Lower lobe of right lung (tissue), 2 donors: ENCODE results near the gene PEX13. TPM values are rescaled to one million over a fixed set of nuclear protein-coding genes. Genes with fewer than 3 reads are reported as not detected.
A peak's percentile ranks its signal among the peaks of the same experiment; 100 is the strongest.

Experiments used
- ATAC-seq, 2 donors: fragments of 200-7000 bp; cut with Tn5 transposase; one replicate each; pipeline ENCODE4 v1.9.1; 2020 to 2022; ENCODE audit warnings: mild to moderate bottlenecking in 2 of 2, moderate library complexity in 2 of 2
- DNase-seq: peaks from one replicate; pipeline ENCODE4 v3.0.0-alpha.2; 2020
- H3K27ac ChIP-seq: fragments of 200-600 bp; one replicate; pipeline ENCODE4 v1.8.0; 2022
- H3K27me3 ChIP-seq: fragments of 200-600 bp; one replicate; pipeline ENCODE4 v1.8.0; 2022; ENCODE audit warnings: low read depth
- H3K36me3 ChIP-seq: fragments of 200-600 bp; one replicate; pipeline ENCODE4 v1.8.0; 2022; ENCODE audit warnings: mild to moderate bottlenecking
- H3K4me1 ChIP-seq: fragments of 200-600 bp; one replicate; pipeline ENCODE4 v1.8.0; 2022
- H3K4me3 ChIP-seq: fragments of 200-600 bp; one replicate; pipeline ENCODE4 v1.8.0; 2022; ENCODE audit warnings: mild to moderate bottlenecking
- H3K9me3 ChIP-seq: fragments of 200-600 bp; one replicate; pipeline ENCODE4 v1.8.0; 2022
- intact Hi-C: fragments of 100-400 bp; cut with DNase I; formaldehyde crosslinking; loops from one replicate; pipeline ENCODE4 v1.11.0; 2022
- total RNA-seq: library from RNA; stranded (reverse); fragmentation: NEBNext Ultra II Directional; extraction: Animal tissue kit (Norgen Biotek cat#: 25700); gene quantifications from one replicate; pipeline ENCODE4 v1.2.1, GENCODE V29; 2021
- TF ChIP-seq, protein P1 (sequence below): fragments of 200-600 bp; IDR thresholded peaks from one replicate; pipeline ENCODE4 v1.8.0; 2022; ENCODE audit warnings: antibody characterized with exemption, mild to moderate bottlenecking
- donor health status: DM: no; HTN: yes; CAD: no; lungs with severe emphysema.

The PEX13 gene
- total RNA-seq, 1 donor from 2014 or later = 25.8 TPM

DNA sequence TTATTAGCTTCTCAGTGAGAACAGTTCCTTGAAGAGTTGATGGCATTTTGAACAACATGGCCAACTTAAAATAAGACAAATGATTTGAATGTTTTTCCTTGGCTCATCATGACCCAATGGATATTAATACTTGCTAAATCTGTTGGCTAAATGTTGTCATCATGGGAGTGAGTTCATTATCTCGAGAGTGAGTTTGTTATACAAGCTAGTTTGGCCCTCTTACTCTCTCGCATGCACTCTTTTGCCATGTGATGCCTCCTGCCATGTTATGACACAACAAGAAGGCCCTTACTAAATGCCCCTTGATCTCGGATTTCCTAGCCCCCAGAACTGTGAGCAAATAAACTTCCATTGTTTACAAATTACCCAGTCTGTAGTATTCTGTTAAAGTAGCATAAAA lies 25.3 kb downstream of the PEX13 start:
- no peak for ATAC-seq
- TF ChIP-seq, protein P1, sequence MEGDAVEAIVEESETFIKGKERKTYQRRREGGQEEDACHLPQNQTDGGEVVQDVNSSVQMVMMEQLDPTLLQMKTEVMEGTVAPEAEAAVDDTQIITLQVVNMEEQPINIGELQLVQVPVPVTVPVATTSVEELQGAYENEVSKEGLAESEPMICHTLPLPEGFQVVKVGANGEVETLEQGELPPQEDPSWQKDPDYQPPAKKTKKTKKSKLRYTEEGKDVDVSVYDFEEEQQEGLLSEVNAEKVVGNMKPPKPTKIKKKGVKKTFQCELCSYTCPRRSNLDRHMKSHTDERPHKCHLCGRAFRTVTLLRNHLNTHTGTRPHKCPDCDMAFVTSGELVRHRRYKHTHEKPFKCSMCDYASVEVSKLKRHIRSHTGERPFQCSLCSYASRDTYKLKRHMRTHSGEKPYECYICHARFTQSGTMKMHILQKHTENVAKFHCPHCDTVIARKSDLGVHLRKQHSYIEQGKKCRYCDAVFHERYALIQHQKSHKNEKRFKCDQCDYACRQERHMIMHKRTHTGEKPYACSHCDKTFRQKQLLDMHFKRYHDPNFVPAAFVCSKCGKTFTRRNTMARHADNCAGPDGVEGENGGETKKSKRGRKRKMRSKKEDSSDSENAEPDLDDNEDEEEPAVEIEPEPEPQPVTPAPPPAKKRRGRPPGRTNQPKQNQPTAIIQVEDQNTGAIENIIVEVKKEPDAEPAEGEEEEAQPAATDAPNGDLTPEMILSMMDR = no peak
- H3K27ac ChIP-seq = no peak overlapping the region
- H3K27me3 ChIP-seq = no peaks in the 10 kb centered on the region
- H3K36me3 ChIP-seq = peaks cover 8% of the 10 kb centered on the region
- no peaks in the 10 kb centered on the region for H3K9me3 ChIP-seq
- DNase-seq = no peak
- intact Hi-C loops = no loop called here
- H3K4me3 ChIP-seq = no peak overlapping the region
- H3K4me1 ChIP-seq = peaks cover 24% of the 10 kb centered on the region

DNA sequence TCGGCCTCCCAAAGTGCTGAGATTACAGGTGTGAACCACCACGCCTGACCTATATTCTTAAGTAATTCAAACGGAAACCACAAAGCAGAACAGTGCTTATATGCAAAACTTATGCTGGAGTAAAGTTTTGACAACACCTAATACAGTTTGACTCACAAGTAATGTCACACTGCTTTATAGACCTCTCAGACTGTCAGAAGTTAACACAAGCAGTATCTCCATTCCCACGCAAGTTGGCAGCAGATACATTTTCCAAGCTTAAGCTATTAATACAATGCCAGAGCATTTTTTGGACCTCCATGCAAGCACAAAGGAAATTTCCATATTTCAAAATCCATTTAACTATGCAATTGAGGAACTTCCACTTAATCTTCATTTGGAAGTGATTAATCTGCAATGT lies 27.1 kb downstream of the PEX13 start:
- H3K27me3 ChIP-seq = no peaks in the 10 kb centered on the region
- H3K9me3 ChIP-seq = no peaks in the 10 kb centered on the region
- H3K4me3 ChIP-seq = no peak overlapping the region
- intact Hi-C loops = no loop called here
- peaks cover 26% of the 10 kb centered on the region for H3K36me3 ChIP-seq
- peak in 1 of 2 donors; percentile 19 for ATAC-seq
- peaks cover 24% of the 10 kb centered on the region for H3K4me1 ChIP-seq
- DNase-seq = no peak
- no peak overlapping the region for H3K27ac ChIP-seq
- TF ChIP-seq, protein P1 = no peak

DNA sequence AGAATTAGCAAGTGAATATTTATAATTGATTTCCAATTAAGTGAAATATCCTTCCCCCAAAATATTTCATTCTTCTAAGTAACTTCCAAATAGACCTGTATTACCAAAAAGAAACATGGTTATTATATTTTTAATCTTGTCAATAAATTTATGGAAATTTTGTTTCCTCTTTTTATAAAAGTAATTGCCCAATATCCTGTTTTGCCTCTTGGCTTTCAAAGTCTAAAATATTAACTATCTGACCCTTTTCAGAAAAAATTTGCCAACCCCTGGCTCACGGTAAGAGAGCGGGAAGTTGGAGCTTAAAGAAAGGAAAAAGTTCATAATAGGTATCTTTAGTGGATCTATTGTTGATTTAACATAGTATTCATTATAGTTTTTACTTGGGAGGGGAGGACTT lies 27.7 kb downstream of the PEX13 start:
- ATAC-seq (no peak), DNase-seq (no peak)
- H3K36me3 ChIP-seq = peaks cover 32% of the 10 kb centered on the region
- H3K9me3 ChIP-seq = no peaks in the 10 kb centered on the region
- TF ChIP-seq, protein P1 = no peak
- H3K4me3 ChIP-seq = no peak overlapping the region
- peak overlapping the region; percentile 24 for H3K27ac ChIP-seq
- no peaks in the 10 kb centered on the region for H3K27me3 ChIP-seq
- intact Hi-C loops = no loop called here
- H3K4me1 ChIP-seq = peaks cover 24% of the 10 kb centered on the region

DNA sequence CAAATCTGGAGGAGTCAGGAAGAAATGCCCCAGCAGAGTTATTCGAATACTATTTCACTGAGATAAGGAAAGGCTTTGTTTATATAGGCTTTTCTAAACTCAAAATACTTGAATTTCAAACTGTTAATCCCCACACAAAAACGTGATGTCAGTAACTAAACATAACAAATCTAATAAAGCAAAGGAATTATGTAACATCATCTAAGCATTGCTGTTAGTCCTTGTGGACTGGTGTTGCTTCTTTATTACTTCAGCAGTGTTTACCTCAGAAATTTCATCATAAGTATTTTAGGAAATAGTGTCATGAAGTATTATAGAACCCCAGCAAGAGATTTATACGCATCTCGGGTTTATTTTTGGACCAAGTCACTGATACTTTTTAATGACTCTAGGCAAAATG lies 28.5 kb downstream of the PEX13 start:
- peak in 1 of 2 donors; percentile 69 for ATAC-seq
- TF ChIP-seq, protein P1 = no peak
- no peaks in the 10 kb centered on the region for H3K9me3 ChIP-seq
- peaks cover 24% of the 10 kb centered on the region for H3K4me1 ChIP-seq
- H3K36me3 ChIP-seq = peaks cover 40% of the 10 kb centered on the region
- H3K27ac ChIP-seq = no peak overlapping the region
- intact Hi-C loops = no loop called here
- no peaks in the 10 kb centered on the region for H3K27me3 ChIP-seq
- H3K4me3 ChIP-seq = no peak overlapping the region
- no peak for DNase-seq

DNA sequence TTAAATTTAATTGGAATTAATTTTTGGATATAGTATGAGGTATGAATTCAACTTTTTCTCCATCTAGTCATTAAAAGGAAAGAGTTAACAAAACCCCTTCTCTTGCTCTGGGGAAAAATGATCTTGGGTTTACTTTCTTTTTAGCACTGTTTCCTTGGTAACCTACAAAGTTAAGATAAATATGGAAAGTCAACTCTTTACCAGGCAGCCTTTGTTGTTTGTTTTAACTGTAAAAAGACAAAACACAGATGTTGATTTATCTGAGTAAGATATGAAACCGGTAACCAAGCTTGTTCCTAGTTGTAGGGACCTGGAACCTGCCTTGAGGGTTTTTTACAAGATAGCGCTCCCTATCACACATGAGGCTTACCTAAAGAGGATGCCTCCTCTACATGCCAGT lies 38.0 kb downstream of the PEX13 start:
- ATAC-seq = no peak
- H3K4me3 ChIP-seq = no peak overlapping the region
- intact Hi-C loops = no loop called here
- H3K27me3 ChIP-seq = no peaks in the 10 kb centered on the region
- H3K36me3 ChIP-seq = peaks cover 42% of the 10 kb centered on the region
- H3K27ac ChIP-seq = no peak overlapping the region
- DNase-seq = no peak
- H3K9me3 ChIP-seq = no peaks in the 10 kb centered on the region
- no peaks in the 10 kb centered on the region for H3K4me1 ChIP-seq
- TF ChIP-seq, protein P1 = no peak

DNA sequence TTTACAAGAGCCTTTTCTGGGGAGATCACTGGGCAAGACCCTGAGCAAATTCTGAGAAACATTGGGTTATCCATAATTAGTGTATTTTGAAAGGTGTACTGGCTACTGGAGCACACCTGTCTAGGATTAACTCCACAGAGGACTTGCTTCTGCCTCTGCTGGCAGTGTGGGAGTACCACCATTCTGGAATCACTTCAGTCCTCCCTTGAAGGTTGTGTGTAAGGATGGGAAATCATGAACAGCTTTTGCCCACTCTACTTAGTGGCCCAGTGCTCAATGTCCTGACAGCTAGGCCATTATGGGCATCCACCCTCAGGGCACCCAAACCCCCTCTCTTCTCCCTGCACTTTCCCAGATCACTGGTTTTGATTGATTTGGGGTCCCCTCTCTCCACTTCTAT lies 40.0 kb downstream of the PEX13 start:
- TF ChIP-seq, protein P1 = no peak
- H3K27me3 ChIP-seq = no peaks in the 10 kb centered on the region
- no peak overlapping the region for H3K27ac ChIP-seq
- ATAC-seq (no peak), DNase-seq (no peak)
- H3K9me3 ChIP-seq = no peaks in the 10 kb centered on the region
- no peak overlapping the region for H3K4me3 ChIP-seq
- H3K4me1 ChIP-seq = no peaks in the 10 kb centered on the region
- H3K36me3 ChIP-seq = peaks cover 27% of the 10 kb centered on the region
- intact Hi-C loops = no loop called here
